BE2C (cell line): Measurements from ENCODE around the gene SYCE1L.
A peak's percentile ranks its signal among the peaks of the same experiment; 100 is the strongest.
"Not testable (repeated sequence)": the region's sequence is repeated elsewhere in the genome, so short reads cannot be mapped to it uniquely, and the experiment has no call there.

Experiments used
- DNase-seq: peaks from one replicate; pipeline ENCODE4 v3.0.0-alpha.2; 2020
- H3K27me3 ChIP-seq: fragments of 250-450 bp; sonication (Bioruptor Pico); 2 replicates; pipeline ENCODE4 v1.5.1; 2020; ENCODE audit warnings: mild to moderate bottlenecking
- H3K36me3 ChIP-seq: fragments of 250-450 bp; sonication (Bioruptor Pico); 2 replicates; pipeline ENCODE4 v1.5.1; 2020; ENCODE audit warnings: mild to moderate bottlenecking
- H3K4me1 ChIP-seq: fragments of 250-450 bp; sonication (Bioruptor Pico); 2 replicates; pipeline ENCODE4 v1.5.1; 2020
- H3K4me3 ChIP-seq: 2 replicates; pipeline ENCODE4 v1.5.1; 2011; ENCODE audit warnings: low read depth, low read length
- H3K9me3 ChIP-seq: fragments of 250-450 bp; sonication (Bioruptor Pico); 2 replicates; pipeline ENCODE4 v1.5.1; 2020
- CTCF ChIP-seq: IDR thresholded peaks from 2 replicates; pipeline ENCODE4 v1.5.1; 2012; ENCODE audit warnings: mild to moderate bottlenecking, low read depth, low read length

The SYCE1L gene

GRCh38 chr16:77168901-77169300 is 30.3 kb upstream of the SYCE1L start:
- Histone ChIP-seq H3K9me3 (no peaks in the 10 kb centered on the region), H3K4me1 (no peaks in the 10 kb centered on the region), H3K4me3 (no peak overlapping the region), H3K36me3 (no peaks in the 10 kb centered on the region), H3K27me3 (no peaks in the 10 kb centered on the region)
- DNase-seq = no peak
- TF ChIP-seq CTCF = no peak

DNA sequence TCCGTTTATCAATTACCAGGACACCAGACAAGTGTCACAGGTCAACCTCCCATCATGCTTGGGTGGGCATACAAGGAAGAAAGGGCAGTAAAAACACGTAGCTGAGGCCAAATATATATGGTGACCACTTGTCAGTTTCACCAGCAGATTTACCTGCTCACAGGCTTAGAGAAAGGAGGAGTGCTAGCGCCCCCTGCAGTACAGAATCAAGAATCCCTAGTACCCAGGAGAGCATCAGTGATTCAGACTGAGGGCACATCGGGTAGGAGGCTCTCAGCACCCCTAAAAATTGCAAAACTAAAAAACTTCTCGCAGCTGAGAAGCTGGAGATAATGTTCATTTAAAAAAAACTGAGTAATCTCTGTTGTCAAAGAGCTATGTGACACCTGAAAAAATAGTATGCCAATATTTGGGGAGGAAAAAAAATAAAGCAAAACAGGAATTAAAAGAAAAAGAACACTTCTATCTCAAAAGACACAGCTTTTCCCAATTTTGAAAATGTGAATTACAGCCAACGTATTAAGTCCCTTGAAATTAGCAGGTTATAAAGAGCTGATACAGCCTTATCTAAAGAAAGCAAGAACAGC is 29.5 kb upstream of the SYCE1L start:
- TF ChIP-seq CTCF = peak; percentile 93
- H3K4me1 ChIP-seq = no peaks in the 10 kb centered on the region
- no peaks in the 10 kb centered on the region for H3K9me3 ChIP-seq
- DNase-seq = peak; percentile 72
- H3K27me3 ChIP-seq = no peaks in the 10 kb centered on the region
- H3K4me3 ChIP-seq = no peak overlapping the region
- H3K36me3 ChIP-seq = no peaks in the 10 kb centered on the region

DNA sequence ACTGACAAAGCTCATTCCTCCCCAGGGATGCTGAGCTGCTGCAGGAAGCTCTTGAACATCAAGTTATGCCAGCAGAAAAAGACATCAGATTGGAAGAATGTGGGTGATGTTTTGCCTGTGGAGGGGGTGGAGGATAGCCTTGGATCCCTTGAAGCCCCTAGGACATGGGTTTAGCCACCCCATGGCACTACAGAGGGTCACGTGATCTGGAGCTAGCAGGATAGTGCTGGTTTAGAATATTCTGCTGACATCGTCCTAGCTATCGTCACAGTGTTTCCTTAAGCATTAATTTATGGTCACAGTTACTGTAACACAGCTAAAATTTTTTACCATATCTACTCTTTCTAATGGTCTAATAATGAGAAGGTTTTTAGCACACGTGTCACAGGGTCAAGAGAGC is 28.4 kb upstream of the SYCE1L start:
- no peaks in the 10 kb centered on the region for H3K36me3 ChIP-seq
- H3K4me1 ChIP-seq = no peaks in the 10 kb centered on the region
- no peak for TF ChIP-seq CTCF
- no peaks in the 10 kb centered on the region for H3K9me3 ChIP-seq
- H3K4me3 ChIP-seq = no peak overlapping the region
- H3K27me3 ChIP-seq = no peaks in the 10 kb centered on the region
- DNase-seq = no peak

DNA sequence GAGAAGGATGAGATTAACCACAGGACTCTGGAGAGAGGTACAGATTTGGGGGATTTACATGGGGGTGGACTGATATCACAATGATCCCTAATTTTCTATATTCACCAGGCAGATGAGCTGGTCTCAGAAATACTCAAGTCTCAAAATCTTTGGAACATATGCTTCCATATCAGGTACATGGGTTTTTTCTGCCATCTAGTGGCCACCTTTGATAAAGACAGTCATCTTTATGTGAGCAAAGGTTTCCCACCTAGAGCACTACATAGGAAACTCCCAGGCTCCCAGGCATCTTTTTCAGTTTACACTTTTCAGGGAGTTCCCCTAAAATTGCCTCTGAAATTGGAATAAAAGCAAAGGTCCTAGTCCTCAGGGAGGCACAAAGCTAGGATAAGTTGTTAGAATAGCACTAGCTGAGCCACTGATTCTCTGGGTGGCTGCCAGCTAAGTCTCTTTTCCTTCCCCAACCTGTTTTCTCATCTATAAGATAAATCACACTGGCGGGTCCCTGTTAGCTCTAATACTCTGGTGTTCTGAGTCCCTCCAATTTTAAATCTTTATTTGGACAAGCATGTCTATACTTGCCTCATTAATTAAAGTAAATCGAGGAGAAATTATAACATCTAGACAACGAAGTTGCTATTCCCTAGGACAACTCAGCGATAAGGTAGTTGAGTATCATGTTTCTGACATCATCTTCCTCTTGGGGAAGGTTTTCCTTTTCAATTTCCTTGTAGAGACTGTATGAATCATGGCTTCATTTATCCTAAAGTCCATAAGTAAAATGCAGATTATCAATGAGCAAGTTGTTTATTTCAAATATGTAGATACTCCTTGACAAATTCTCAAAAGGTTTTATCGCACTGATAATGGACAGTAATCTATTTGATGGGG is 27.2 kb upstream of the SYCE1L start:
- H3K27me3 ChIP-seq = no peaks in the 10 kb centered on the region
- DNase-seq = peak; percentile 51
- H3K4me1 ChIP-seq = no peaks in the 10 kb centered on the region
- no peaks in the 10 kb centered on the region for H3K36me3 ChIP-seq
- H3K9me3 ChIP-seq = no peaks in the 10 kb centered on the region
- peak; percentile 81 for TF ChIP-seq CTCF
- H3K4me3 ChIP-seq = no peak overlapping the region

DNA sequence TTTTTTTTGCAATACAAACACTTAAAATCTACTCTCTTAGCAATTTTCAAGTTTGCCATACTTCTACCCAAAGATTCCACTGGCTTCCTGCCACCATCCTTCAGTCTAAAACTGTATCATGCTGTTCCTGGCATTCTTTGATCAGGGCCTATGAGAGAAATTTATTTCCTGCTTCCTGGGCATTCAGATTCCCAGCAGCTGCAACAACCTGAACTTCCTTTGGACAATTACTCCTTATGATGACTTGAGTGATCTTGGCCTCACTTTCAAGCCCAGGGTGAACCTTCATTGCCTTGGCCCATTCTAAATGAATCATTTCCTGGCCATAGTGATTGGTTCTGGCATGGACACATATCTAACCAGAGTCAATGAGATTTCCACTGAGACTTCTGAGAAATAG is 26.3 kb upstream of the SYCE1L start:
- Histone ChIP-seq H3K27me3 (no peaks in the 10 kb centered on the region), H3K36me3 (no peaks in the 10 kb centered on the region), H3K4me3 (no peak overlapping the region), H3K4me1 (no peaks in the 10 kb centered on the region), H3K9me3 (no peaks in the 10 kb centered on the region)
- no peak for TF ChIP-seq CTCF
- no peak for DNase-seq

DNA sequence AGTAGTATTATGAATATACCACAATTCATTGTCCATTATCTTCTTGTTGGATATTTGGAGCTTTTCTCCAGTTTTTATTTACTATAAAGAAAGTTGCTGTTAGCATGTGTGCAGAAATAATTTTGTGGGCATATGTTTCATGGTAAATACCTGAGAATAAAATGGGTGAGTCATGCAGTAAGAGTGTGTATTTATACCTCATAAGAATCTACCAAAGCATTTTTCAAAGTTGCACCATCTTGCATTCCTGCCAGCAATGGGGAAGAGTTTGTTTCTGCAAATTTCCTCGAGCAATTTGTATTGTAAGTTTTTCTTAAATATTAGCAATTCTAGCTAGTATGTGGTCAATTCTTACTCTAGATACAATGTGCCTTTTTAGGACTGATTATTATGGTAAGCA is 16.1 kb upstream of the SYCE1L start:
- Histone ChIP-seq H3K27me3 (no peaks in the 10 kb centered on the region), H3K36me3 (no peaks in the 10 kb centered on the region), H3K9me3 (no peaks in the 10 kb centered on the region), H3K4me3 (no peak overlapping the region), H3K4me1 (no peaks in the 10 kb centered on the region)
- no peak for TF ChIP-seq CTCF
- DNase-seq = no peak

DNA sequence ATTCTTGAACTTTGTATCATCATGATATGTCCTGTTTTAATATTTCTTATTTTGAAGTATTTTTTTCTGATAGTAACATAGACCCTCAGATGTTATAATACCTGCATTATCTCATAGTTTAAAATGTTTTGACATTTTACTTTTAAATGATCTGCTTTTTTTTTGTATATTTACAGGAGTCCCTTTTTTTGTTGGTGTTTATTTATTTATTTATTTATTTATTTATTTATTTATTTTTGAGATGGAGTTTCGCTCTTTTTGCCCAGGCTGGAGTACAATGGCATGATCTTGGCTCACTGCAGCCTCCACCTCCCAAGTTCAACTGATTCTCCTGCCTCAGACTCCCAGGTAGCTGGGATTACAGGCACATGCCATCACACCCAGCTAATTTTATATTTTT is 12.9 kb upstream of the SYCE1L start:
- H3K27me3 ChIP-seq, H3K9me3 ChIP-seq, H3K4me1 ChIP-seq, H3K36me3 ChIP-seq, DNase-seq, H3K4me3 ChIP-seq: not testable (repeated sequence)
